H1 (cell line): ENCODE results near the gene CD38. TPM values are rescaled to one million over a fixed set of nuclear protein-coding genes. Genes with fewer than 3 reads are reported as not detected.

ENCODE experiments used
- JUN ChIP-seq: IDR thresholded peaks from 2 replicates; pipeline ENCODE4 v1.6.1; 2011; ENCODE audit warnings: low read depth, mild to moderate bottlenecking, improper control_type of control experiment, low read length
- POLR2AphosphoS5 ChIP-seq: IDR thresholded peaks from 2 replicates; pipeline ENCODE4 v1.6.1; 2011; ENCODE audit warnings: low read depth, low read length
- polyA plus RNA-seq, 7 experiments: library from polyadenylated mRNA; depleted of rRNA in 3 of 7; stranded (reverse) in 5 of 7; unstranded in 2 of 7; fragments of >200 nt in 5 of 7; fragments of 200-250 nt in 2 of 7; gene quantifications; 1 replicate in 5 of 7; 2 replicates in 1 of 7; 4 replicates in 1 of 7; pipeline versions ENCODE4 v1.2.1 to v1.2.3, GENCODE V29; 2011 to 2013; ENCODE audit warnings: missing spikeins in 2 of 7, mixed read lengths in 2 of 7
- total RNA-seq: library from RNA; stranded (reverse); fragmentation: NEBNext Ultra II Directional; extraction: Animal tissue kit (Norgen Biotek cat#: 25700); gene quantifications from 2 replicates; pipeline ENCODE4 v1.2.1, GENCODE V29; 2021
- TF ChIP-seq, protein P1 (sequence below): fragments of 300-600 bp; sonication (generic); IDR thresholded peaks from 2 replicates; pipeline ENCODE4 v1.7.1; 2012; ENCODE audit warnings: low read length, moderate library complexity, mild to moderate bottlenecking, inconsistent platforms; ENCODE audit not compliant: insufficient replicate concordance
- TF ChIP-seq, protein P2 (sequence below): IDR thresholded peaks from 2 replicates; pipeline ENCODE4 v1.6.1; 2011; ENCODE audit warnings: low read depth, mild to moderate bottlenecking, low read length; ENCODE audit not compliant: insufficient read depth

The CD38 gene
- total and polyA plus RNA-seq, 2 of the 8 experiments (the other 6 are each of a cell fraction or from before 2014, with no cell fraction given): 0.14 to 0.24 TPM

DNA sequence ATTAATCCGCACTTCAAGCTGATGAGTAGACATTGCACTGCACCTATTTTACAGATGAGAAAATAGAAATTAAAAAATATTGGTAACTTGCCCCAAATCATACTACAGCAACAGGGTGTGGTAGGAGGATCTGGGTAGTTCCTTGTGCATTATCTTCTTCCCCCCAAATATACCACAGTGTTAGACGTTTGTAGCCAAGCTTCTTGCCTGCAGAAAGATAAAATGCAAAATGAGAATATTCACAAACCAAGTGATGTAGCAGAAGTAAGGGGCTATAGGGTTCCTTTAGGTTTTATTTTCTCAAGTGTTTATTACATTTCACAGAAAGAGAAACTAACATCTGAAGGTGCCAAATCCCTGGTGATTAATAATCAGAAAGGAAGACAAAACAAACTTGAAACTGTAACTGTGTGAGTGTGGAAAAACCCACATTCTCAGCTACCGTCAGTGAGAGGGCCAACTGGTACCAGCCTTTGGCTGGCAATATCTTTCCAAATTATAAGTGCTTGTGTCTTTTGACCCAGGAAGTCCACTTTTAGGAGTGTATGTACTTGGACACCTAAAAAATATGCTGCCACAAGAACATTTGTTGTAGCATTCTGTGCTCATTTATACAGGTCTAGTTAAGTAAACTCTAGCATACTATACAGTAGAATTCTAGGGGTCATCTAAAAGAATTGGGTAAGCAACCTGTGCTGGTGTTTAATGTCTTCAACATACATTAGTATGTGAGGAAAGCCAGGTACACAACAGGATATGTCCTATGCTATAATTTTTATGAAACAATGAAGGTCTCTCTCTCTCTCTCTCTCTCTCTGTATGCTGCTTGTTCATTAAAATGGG lies 6.7 kb upstream of the CD38 start (continued):
- TF ChIP-seq, protein P1, sequence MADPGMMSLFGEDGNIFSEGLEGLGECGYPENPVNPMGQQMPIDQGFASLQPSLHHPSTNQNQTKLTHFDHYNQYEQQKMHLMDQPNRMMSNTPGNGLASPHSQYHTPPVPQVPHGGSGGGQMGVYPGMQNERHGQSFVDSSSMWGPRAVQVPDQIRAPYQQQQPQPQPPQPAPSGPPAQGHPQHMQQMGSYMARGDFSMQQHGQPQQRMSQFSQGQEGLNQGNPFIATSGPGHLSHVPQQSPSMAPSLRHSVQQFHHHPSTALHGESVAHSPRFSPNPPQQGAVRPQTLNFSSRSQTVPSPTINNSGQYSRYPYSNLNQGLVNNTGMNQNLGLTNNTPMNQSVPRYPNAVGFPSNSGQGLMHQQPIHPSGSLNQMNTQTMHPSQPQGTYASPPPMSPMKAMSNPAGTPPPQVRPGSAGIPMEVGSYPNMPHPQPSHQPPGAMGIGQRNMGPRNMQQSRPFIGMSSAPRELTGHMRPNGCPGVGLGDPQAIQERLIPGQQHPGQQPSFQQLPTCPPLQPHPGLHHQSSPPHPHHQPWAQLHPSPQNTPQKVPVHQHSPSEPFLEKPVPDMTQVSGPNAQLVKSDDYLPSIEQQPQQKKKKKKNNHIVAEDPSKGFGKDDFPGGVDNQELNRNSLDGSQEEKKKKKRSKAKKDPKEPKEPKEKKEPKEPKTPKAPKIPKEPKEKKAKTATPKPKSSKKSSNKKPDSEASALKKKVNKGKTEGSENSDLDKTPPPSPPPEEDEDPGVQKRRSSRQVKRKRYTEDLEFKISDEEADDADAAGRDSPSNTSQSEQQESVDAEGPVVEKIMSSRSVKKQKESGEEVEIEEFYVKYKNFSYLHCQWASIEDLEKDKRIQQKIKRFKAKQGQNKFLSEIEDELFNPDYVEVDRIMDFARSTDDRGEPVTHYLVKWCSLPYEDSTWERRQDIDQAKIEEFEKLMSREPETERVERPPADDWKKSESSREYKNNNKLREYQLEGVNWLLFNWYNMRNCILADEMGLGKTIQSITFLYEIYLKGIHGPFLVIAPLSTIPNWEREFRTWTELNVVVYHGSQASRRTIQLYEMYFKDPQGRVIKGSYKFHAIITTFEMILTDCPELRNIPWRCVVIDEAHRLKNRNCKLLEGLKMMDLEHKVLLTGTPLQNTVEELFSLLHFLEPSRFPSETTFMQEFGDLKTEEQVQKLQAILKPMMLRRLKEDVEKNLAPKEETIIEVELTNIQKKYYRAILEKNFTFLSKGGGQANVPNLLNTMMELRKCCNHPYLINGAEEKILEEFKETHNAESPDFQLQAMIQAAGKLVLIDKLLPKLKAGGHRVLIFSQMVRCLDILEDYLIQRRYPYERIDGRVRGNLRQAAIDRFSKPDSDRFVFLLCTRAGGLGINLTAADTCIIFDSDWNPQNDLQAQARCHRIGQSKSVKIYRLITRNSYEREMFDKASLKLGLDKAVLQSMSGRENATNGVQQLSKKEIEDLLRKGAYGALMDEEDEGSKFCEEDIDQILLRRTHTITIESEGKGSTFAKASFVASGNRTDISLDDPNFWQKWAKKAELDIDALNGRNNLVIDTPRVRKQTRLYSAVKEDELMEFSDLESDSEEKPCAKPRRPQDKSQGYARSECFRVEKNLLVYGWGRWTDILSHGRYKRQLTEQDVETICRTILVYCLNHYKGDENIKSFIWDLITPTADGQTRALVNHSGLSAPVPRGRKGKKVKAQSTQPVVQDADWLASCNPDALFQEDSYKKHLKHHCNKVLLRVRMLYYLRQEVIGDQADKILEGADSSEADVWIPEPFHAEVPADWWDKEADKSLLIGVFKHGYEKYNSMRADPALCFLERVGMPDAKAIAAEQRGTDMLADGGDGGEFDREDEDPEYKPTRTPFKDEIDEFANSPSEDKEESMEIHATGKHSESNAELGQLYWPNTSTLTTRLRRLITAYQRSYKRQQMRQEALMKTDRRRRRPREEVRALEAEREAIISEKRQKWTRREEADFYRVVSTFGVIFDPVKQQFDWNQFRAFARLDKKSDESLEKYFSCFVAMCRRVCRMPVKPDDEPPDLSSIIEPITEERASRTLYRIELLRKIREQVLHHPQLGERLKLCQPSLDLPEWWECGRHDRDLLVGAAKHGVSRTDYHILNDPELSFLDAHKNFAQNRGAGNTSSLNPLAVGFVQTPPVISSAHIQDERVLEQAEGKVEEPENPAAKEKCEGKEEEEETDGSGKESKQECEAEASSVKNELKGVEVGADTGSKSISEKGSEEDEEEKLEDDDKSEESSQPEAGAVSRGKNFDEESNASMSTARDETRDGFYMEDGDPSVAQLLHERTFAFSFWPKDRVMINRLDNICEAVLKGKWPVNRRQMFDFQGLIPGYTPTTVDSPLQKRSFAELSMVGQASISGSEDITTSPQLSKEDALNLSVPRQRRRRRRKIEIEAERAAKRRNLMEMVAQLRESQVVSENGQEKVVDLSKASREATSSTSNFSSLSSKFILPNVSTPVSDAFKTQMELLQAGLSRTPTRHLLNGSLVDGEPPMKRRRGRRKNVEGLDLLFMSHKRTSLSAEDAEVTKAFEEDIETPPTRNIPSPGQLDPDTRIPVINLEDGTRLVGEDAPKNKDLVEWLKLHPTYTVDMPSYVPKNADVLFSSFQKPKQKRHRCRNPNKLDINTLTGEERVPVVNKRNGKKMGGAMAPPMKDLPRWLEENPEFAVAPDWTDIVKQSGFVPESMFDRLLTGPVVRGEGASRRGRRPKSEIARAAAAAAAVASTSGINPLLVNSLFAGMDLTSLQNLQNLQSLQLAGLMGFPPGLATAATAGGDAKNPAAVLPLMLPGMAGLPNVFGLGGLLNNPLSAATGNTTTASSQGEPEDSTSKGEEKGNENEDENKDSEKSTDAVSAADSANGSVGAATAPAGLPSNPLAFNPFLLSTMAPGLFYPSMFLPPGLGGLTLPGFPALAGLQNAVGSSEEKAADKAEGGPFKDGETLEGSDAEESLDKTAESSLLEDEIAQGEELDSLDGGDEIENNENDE: no peak
- TF ChIP-seq JUN (no peak), POLR2AphosphoS5 (no peak)
- TF ChIP-seq, protein P2, sequence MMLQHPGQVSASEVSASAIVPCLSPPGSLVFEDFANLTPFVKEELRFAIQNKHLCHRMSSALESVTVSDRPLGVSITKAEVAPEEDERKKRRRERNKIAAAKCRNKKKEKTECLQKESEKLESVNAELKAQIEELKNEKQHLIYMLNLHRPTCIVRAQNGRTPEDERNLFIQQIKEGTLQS: no peak
- TF ChIP-seq, all 59 proteins: peak for 0
